ENCODE results near the gene DNAJC13. TPM values are rescaled to one million over a fixed set of nuclear protein-coding genes. Genes with fewer than 3 reads are reported as not detected.

Gene DNAJC13
- total and polyA plus RNA-seq, 2 donors (not counting 1 experiment from before 2014, with no cell fraction given): 9.7 to 51.1 TPM

GRCh38 chr3:132382267-132382666, 35.0 kb upstream of the DNAJC13 start:
- no peaks in the 10 kb centered on the region for H3K36me3 ChIP-seq (replicated peaks in 1 of 2; ENCODE audit: control extremely low read depth in 1 of 2, control insufficient read depth in 1 of 2, extremely low read depth in 1 of 2, insufficient read depth in 2 of 2, low read length in 1 of 2)
- H3K4me1 ChIP-seq (ENCODE audit: control insufficient read depth in 2 of 2, insufficient read depth in 2 of 2, low read length in 2 of 2): no peaks in the 10 kb centered on the region
- peaks cover 8% of the 10 kb centered on the region for H3K27me3 Mint-ChIP-seq
- no peaks in the 10 kb centered on the region for H3K79me2 ChIP-seq (ENCODE audit: control insufficient read depth, insufficient read depth, low read length)
- no peak overlapping the region for H3K27ac Mint-ChIP-seq
- intact Hi-C loops (cut with micrococcal nuclease): no loop called here
- 100% methylated on average over 2 of the region's 4 CpGs for WGBS (ENCODE audit: insufficient coverage)
- ChIA-PET CTCF (no interaction called here), POLR2A (no interaction called here)
- H3K9me3 ChIP-seq (ENCODE audit: control extremely low read depth in 1 of 3, control insufficient read depth in 2 of 3, insufficient read depth in 1 of 3, low read length in 2 of 3): peaks cover 0 to 12% (median 0%) of the 10 kb centered on the region in 3 donors
- H3K4me3 ChIP-seq (ENCODE audit: control extremely low read depth in 1 of 5, extremely low read depth in 1 of 5, insufficient read depth in 1 of 5, low read depth in 2 of 5, low read length in 4 of 5): no peak overlapping the region
- H3K9me3 Mint-ChIP-seq (ENCODE audit: insufficient read depth): peaks cover 2% of the 10 kb centered on the region
- no peak overlapping the region for H3K4me2 ChIP-seq (replicated peaks; ENCODE audit: low read depth, low read length, poor library complexity, severe bottlenecking)
- no peaks in the 10 kb centered on the region for H4K20me1 ChIP-seq (ENCODE audit: control insufficient read depth, insufficient read depth, low read length, poor library complexity, severe bottlenecking)
- no peak overlapping the region for H3K27ac ChIP-seq (ENCODE audit: low read length in 2 of 2)
- H3K4me3 Mint-ChIP-seq: no peak overlapping the region
- no peak overlapping the region for H2AFZ ChIP-seq (ENCODE audit: insufficient read depth, low read depth, low read length, poor library complexity, severe bottlenecking)
- no peak for ATAC-seq (ENCODE audit: low read depth)
- TF ChIP-seq, protein P1, sequence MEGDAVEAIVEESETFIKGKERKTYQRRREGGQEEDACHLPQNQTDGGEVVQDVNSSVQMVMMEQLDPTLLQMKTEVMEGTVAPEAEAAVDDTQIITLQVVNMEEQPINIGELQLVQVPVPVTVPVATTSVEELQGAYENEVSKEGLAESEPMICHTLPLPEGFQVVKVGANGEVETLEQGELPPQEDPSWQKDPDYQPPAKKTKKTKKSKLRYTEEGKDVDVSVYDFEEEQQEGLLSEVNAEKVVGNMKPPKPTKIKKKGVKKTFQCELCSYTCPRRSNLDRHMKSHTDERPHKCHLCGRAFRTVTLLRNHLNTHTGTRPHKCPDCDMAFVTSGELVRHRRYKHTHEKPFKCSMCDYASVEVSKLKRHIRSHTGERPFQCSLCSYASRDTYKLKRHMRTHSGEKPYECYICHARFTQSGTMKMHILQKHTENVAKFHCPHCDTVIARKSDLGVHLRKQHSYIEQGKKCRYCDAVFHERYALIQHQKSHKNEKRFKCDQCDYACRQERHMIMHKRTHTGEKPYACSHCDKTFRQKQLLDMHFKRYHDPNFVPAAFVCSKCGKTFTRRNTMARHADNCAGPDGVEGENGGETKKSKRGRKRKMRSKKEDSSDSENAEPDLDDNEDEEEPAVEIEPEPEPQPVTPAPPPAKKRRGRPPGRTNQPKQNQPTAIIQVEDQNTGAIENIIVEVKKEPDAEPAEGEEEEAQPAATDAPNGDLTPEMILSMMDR (IDR thresholded peaks at IDR 0.05): no peak
- no peak for TF ChIP-seq EZH2 (IDR thresholded peaks at IDR 0.05; ENCODE audit: borderline replicate concordance, insufficient read depth, low read depth, low read length, poor library complexity, severe bottlenecking)
- peaks cover 1% of the 10 kb centered on the region for H3K4me1 Mint-ChIP-seq
- no peak for DNase-seq
- no peak overlapping the region for H3K9ac ChIP-seq (ENCODE audit: low read length)
- peaks cover 0 to 17% (median 0%) of the 10 kb centered on the region in 4 experiments for H3K27me3 ChIP-seq (replicated peaks in 1 of 4; ENCODE audit: control extremely low read depth in 1 of 4, control insufficient read depth in 3 of 4, insufficient read depth in 4 of 4, low read length in 3 of 4)

- H3K4me3 Mint-ChIP-seq: no peak overlapping the region
These were observed 34.6 kb upstream of the DNAJC13 start for GRCh38 chr3:132382688-132383194.

More at GRCh38 chr3:132382688-132383194, 34.6 kb upstream of the DNAJC13 start:
- peaks cover 0 to 17% (median 0%) of the 10 kb centered on the region in 4 experiments for H3K27me3 ChIP-seq (replicated peaks in 1 of 4; ENCODE audit: control extremely low read depth in 1 of 4, control insufficient read depth in 3 of 4, insufficient read depth in 4 of 4, low read length in 3 of 4)
- no peaks in the 10 kb centered on the region for H4K20me1 ChIP-seq (ENCODE audit: control insufficient read depth, insufficient read depth, low read length, poor library complexity, severe bottlenecking)
- H3K4me3 ChIP-seq (ENCODE audit: control extremely low read depth in 1 of 5, extremely low read depth in 1 of 5, insufficient read depth in 1 of 5, low read depth in 2 of 5, low read length in 4 of 5): no peak overlapping the region
- no peak overlapping the region for H2AFZ ChIP-seq (ENCODE audit: insufficient read depth, low read depth, low read length, poor library complexity, severe bottlenecking)
- Mint-ChIP-seq H3K27me3 (peaks cover 8% of the 10 kb centered on the region), H3K4me1 (peaks cover 1% of the 10 kb centered on the region), H3K27ac (no peak overlapping the region), H3K9me3 (ENCODE audit: insufficient read depth) (peaks cover 2% of the 10 kb centered on the region)
- DNase-seq (no peak), ATAC-seq (ENCODE audit: low read depth) (no peak)
- H3K9ac ChIP-seq (ENCODE audit: low read length): no peak overlapping the region
- CTCF ChIA-PET: no interaction called here
- no peak overlapping the region for H3K4me2 ChIP-seq (replicated peaks; ENCODE audit: low read depth, low read length, poor library complexity, severe bottlenecking)
- no peak overlapping the region for H3K27ac ChIP-seq (ENCODE audit: low read length in 2 of 2)
- peaks cover 0 to 12% (median 0%) of the 10 kb centered on the region in 3 donors for H3K9me3 ChIP-seq (ENCODE audit: control extremely low read depth in 1 of 3, control insufficient read depth in 2 of 3, insufficient read depth in 1 of 3, low read length in 2 of 3)
- POLR2A ChIA-PET: no interaction called here
- intact Hi-C loops (cut with micrococcal nuclease): no loop called here
- no peaks in the 10 kb centered on the region for H3K4me1 ChIP-seq (ENCODE audit: control insufficient read depth in 2 of 2, insufficient read depth in 2 of 2, low read length in 2 of 2)
- no peaks in the 10 kb centered on the region for H3K79me2 ChIP-seq (ENCODE audit: control insufficient read depth, insufficient read depth, low read length)
- TF ChIP-seq, protein P1 (IDR thresholded peaks at IDR 0.05): no peak
- no peak for TF ChIP-seq EZH2 (IDR thresholded peaks at IDR 0.05; ENCODE audit: borderline replicate concordance, insufficient read depth, low read depth, low read length, poor library complexity, severe bottlenecking)
- no peaks in the 10 kb centered on the region for H3K36me3 ChIP-seq (replicated peaks in 1 of 2; ENCODE audit: control extremely low read depth in 1 of 2, control insufficient read depth in 1 of 2, extremely low read depth in 1 of 2, insufficient read depth in 2 of 2, low read length in 1 of 2)
